GM12891 (cell line): ENCODE measurements around the gene BACH2.
"Not testable (repeated sequence)": the region's sequence is repeated elsewhere in the genome, so short reads cannot be mapped to it uniquely, and the experiment has no call there.

Experiments used
- DNase-seq: peaks from one replicate; pipeline ENCODE4 v3.0.0; 2011; ENCODE audit warnings: low spot score; ENCODE audit not compliant: insufficient read length
- FAIRE-seq: peaks from 2 replicates; lab custom pipeline; 2011; peaks lifted over from hg19 to GRCh38; lab: Jason Lieb, UNC
- PAX5 ChIP-seq: IDR thresholded peaks from 2 replicates; pipeline ENCODE4 v1.6.1; 2011; ENCODE audit warnings: low read length, moderate library complexity, mild to moderate bottlenecking; ENCODE audit not compliant: insufficient read depth, severe bottlenecking
- POLR2A ChIP-seq: IDR thresholded peaks from 2 replicates; pipeline ENCODE4 v1.6.1; 2011; ENCODE audit warnings: low read depth, low read length, control low read depth
- POLR2AphosphoS5 ChIP-seq: IDR thresholded peaks from 2 replicates; pipeline ENCODE4 v1.6.1; 2011; ENCODE audit warnings: low read depth, low read length, control low read depth
- POU2F2 ChIP-seq: IDR thresholded peaks from 2 replicates; pipeline ENCODE4 v1.6.1; 2011; ENCODE audit warnings: low read depth, mild to moderate bottlenecking, control low read depth, low read length, moderate library complexity
- SPI1 ChIP-seq: IDR thresholded peaks from 2 replicates; pipeline ENCODE4 v1.6.1; 2011; ENCODE audit warnings: low read depth, low read length, control low read depth
- TAF1 ChIP-seq: IDR thresholded peaks from 2 replicates; pipeline ENCODE4 v1.6.1; 2011; ENCODE audit warnings: low read depth, low read length, control low read depth

The BACH2 gene

GRCh38 chr6:90072501-90072900, 224.1 kb downstream of the BACH2 start:
- DNase-seq (no peak), FAIRE-seq (no peak)
- TF ChIP-seq POLR2AphosphoS5 = no peak
- no peak for TF ChIP-seq PAX5
- no peak for TF ChIP-seq POLR2A
- TF ChIP-seq POU2F2 = no peak
- no peak for TF ChIP-seq SPI1
- TF ChIP-seq TAF1 = no peak

- FAIRE-seq = no peak
- TF ChIP-seq SPI1 = no peak
- no peak for TF ChIP-seq POLR2A
- TF ChIP-seq POLR2AphosphoS5 = no peak
- no peak for TF ChIP-seq PAX5
- no peak for TF ChIP-seq POU2F2
- TF ChIP-seq TAF1 = no peak
- DNase-seq = no peak
Measured at GRCh38 chr6:90068703-90069523, 227.7 kb downstream of the BACH2 start.

DNA sequence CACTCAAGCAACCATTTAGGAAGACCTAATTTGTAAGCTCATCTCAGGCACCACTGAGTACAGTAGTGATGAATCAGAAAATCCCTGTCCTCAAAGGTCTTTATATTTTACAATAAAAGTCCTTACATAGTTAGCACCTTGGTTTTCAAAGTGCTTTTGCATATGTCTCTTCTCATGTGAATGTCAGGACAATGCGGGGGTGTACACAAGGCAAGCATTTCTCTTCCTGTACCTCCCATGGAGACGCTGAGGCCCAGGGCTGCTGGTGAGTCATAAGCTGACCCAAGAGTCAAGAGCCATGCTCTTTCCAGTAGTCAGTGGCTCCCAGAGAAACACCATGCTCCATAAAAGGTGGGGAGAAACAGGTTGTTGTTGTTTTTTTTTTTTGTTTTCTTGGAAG, 228.4 kb downstream of the BACH2 start:
- DNase-seq (no peak), FAIRE-seq (no peak)
- TF ChIP-seq SPI1 = no peak
- no peak for TF ChIP-seq POLR2A
- TF ChIP-seq TAF1 = no peak
- no peak for TF ChIP-seq POLR2AphosphoS5
- no peak for TF ChIP-seq POU2F2
- TF ChIP-seq PAX5 = no peak

DNA sequence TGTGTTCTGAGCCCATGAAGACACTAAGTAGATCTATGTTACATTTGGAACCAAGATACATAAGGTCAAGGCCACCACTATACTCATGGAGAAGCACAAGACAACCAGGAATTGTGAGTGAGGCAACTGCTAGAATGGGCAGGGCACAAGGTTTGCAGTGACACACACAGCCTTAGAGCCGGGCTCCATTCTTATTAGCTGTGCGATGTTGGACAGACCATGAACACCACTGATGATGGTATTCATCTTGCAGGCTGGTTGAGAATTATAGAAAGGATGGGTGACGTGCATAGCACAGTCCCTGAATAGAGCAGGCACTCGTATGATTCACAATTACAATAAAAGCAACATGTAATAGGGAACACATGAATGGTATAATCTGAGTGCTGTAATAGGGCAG, 229.9 kb downstream of the BACH2 start:
- no peak for FAIRE-seq
- no peak for TF ChIP-seq POU2F2
- TF ChIP-seq PAX5 = no peak
- no peak for TF ChIP-seq POLR2AphosphoS5
- TF ChIP-seq TAF1 = no peak
- TF ChIP-seq POLR2A = no peak
- no peak for TF ChIP-seq SPI1
- DNase-seq = no peak

DNA sequence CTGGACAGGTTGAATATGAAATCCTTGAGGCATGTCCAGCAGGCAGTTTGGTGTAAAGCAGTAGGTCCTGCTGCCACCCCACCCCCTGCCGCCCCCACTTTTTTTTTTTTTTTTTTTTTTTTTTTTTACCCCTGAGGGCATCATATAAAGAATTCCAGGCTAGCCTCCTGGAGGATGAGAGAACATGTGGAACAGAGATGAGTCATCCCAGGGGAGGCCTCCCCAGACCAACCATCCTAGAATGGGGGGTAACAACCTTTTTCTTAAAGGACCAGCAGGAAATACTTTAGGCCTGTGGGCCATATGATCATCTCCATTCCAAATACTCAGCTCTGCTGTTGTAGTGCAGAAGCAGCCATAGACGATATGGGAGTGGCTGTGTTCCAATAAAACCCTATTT, 231.5 kb downstream of the BACH2 start:
- TF ChIP-seq TAF1 (no peak), POU2F2 (no peak), SPI1 (no peak), PAX5 (no peak), POLR2AphosphoS5 (no peak), POLR2A (no peak)
- FAIRE-seq (no peak), DNase-seq (no peak)

GRCh38 chr6:90062667-90063066, 234.0 kb downstream of the BACH2 start:
- DNase-seq = no peak
- FAIRE-seq = no peak
- no peak for TF ChIP-seq POU2F2
- TF ChIP-seq PAX5 = no peak
- no peak for TF ChIP-seq TAF1
- TF ChIP-seq POLR2A = no peak
- TF ChIP-seq SPI1 = no peak
- no peak for TF ChIP-seq POLR2AphosphoS5

DNA sequence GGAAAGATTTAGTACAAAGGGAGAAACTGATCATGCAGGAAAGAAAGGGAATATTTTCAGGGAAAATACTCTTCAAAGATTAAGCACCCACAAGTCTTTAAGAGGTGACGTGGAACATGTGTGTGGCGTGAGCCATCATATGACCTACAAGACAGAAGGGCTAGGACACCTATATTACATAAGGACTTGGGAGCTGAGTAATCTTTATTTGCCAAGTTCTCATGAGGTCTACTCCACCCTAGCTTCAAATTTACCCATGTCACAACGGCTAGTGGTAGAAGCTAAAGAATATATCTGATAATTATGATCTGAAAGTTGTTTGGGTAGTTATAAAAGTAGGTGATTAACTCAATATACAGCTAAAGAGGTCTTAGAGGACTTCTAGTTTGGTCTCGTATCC, 234.6 kb downstream of the BACH2 start:
- DNase-seq = no peak
- no peak for TF ChIP-seq TAF1
- TF ChIP-seq POU2F2 = no peak
- no peak for TF ChIP-seq PAX5
- TF ChIP-seq POLR2A = no peak
- no peak for FAIRE-seq

DNA sequence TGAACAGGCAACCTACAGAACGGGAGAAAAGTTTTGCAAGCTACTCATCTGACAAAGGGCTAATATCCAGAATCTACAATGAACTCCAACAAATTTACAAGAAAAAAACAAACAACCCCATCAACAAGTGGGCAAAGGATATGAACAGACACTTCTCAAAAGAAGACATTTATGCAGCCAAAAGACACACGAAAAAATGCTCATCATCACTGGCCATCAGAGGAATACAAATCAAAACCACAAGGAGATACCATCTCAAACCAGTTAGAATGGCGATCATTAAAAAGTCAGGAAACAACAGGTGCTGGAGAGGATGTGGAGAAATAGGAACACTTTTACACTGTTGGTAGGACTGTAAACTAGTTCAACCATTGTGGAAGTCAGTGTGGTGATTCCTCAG, 237.5 kb downstream of the BACH2 start:
- not testable (repeated sequence) for DNase-seq, FAIRE-seq

DNA sequence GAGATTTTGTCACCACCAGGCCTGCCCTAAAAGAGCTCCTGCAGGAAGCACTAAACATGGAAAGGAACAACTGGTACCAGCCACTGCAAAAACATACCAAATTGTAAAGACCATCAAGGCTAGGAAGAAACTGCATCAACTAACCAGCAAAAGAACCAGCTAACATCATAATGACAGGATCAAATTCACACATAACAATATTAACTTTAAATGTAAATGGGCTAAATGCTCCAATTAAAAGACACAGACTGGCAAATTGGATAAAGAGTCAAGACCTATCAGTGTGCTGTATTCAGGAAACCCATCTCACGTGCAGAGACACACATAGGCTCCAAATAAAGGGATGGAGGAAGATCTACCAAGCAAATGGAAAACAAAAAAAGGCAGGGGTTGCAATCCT, 240.7 kb downstream of the BACH2 start:
- DNase-seq, FAIRE-seq: not testable (repeated sequence)

DNA sequence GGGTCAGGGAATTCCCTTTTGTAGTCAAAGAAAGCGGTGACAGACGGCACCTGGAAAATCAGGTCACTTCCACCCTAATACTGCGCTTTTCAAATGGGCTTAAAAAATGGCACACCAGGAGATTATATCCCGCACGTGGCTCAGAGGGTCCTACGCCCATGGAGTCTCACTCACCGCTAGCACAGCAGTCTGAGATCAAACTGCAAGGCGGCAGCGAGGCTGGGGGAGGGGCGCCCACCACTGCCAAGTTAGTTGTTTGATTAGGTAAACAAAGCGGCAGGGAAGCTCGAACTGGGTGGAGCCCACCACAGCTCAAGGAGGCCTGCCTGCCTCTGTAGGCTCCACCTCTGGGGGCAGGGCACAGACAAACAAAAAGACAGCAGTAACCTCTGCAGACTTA, 242.4 kb downstream of the BACH2 start:
- not testable (repeated sequence) for DNase-seq, FAIRE-seq

- DNase-seq (no peak), FAIRE-seq (no peak)
- TF ChIP-seq PAX5 = no peak
- no peak for TF ChIP-seq POU2F2
- TF ChIP-seq SPI1 = no peak
- no peak for TF ChIP-seq POLR2AphosphoS5
- no peak for TF ChIP-seq TAF1
- TF ChIP-seq POLR2A = no peak
Measured at GRCh38 chr6:90053614-90054013, 243.0 kb downstream of the BACH2 start.

DNA sequence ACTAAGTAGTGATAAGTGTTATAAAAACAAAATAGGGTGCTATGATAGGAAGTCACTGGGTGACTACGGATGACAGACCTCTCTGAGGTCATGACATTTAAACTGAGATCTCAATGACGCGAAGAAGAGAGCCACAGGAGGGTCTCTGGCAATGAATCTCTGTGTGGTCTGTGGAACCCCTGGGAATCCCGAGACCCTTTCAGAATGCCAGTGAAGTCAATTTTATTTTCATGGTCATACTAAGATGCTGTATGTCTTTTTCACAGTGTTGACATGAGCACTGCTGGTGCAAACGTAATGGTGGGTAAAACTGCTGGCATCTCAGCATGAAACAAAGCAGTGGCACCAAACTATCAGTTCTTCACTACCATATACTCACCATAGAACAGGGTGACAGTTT, 247.3 kb downstream of the BACH2 start:
- no peak for DNase-seq
- FAIRE-seq = no peak
- TF ChIP-seq POLR2A (no peak), PAX5 (no peak), TAF1 (no peak), POLR2AphosphoS5 (no peak), SPI1 (no peak), POU2F2 (no peak)
